Large intestine (tissue), 3 donors: ENCODE results near the gene MAN1A1. TPM values are rescaled to one million over a fixed set of nuclear protein-coding genes. Genes with fewer than 3 reads are reported as not detected.

Source experiments
- DNase-seq, 2 donors: peaks; one replicate each; pipeline versions ENCODE4 v3.0.0 to v3.0.0-alpha.2; 2013
- H3K27ac ChIP-seq: one replicate; pipeline ENCODE4 v1.5.1; 2013; ENCODE audit warnings: low read length
- H3K27me3 ChIP-seq: 2 replicates; pipeline ENCODE4 v1.6.1; 2013; ENCODE audit warnings: low read length; ENCODE audit not compliant: control insufficient read depth, insufficient read depth
- H3K36me3 ChIP-seq: 2 replicates; pipeline ENCODE4 v1.6.1; 2013; ENCODE audit warnings: low read length; ENCODE audit not compliant: control insufficient read depth, insufficient read depth
- H3K4me1 ChIP-seq: one replicate; pipeline ENCODE4 v1.6.1; 2013; ENCODE audit warnings: low read length; ENCODE audit not compliant: control insufficient read depth, insufficient read depth
- H3K4me3 ChIP-seq: one replicate; pipeline ENCODE4 v1.5.1; 2013; ENCODE audit warnings: low read length
- H3K9me3 ChIP-seq: one replicate; pipeline ENCODE4 v1.6.1; 2013; ENCODE audit warnings: mild to moderate bottlenecking, low read depth, low read length, moderate library complexity; ENCODE audit not compliant: control insufficient read depth
- WGBS: methylation state at CpG from one replicate; pipeline ENCODE4 v1.1.5; 2013; ENCODE audit warnings: low lambda C conversion rate; ENCODE audit not compliant: insufficient coverage; 5-methylcytosine and 5-hydroxymethylcytosine counted together
- polyA plus RNA-seq: library from polyadenylated mRNA; unstranded; fragments of 120-200 nt; gene quantifications from one replicate; pipeline ENCODE4 v1.2.1, GENCODE V29; 2013

The MAN1A1 gene
- polyA plus RNA-seq, 1 donor: 123 TPM

GRCh38 chr6:119337762-119338161 is 11.8 kb downstream of the MAN1A1 start:
- Histone ChIP-seq H3K4me1 (no peaks in the 10 kb centered on the region), H3K27ac (no peak overlapping the region), H3K27me3 (no peaks in the 10 kb centered on the region), H3K36me3 (peaks cover 10% of the 10 kb centered on the region), H3K9me3 (no peaks in the 10 kb centered on the region), H3K4me3 (no peak overlapping the region)
- no peak for DNase-seq
- WGBS: 100% methylated on average over 1 of the region's 1 CpG

- Histone ChIP-seq H3K27ac (no peak overlapping the region), H3K4me1 (no peaks in the 10 kb centered on the region), H3K9me3 (no peaks in the 10 kb centered on the region), H3K36me3 (peaks cover 6% of the 10 kb centered on the region), H3K4me3 (no peak overlapping the region), H3K27me3 (no peaks in the 10 kb centered on the region)
- WGBS: no CpG with 5 or more reads among the region's 5 CpGs
- DNase-seq: no peak
These were observed 12.3 kb downstream of the MAN1A1 start for GRCh38 chr6:119337252-119337651.

GRCh38 chr6:119334535-119335264 is 14.9 kb downstream of the MAN1A1 start:
- Histone ChIP-seq H3K27me3 (no peaks in the 10 kb centered on the region), H3K9me3 (no peaks in the 10 kb centered on the region), H3K27ac (no peak overlapping the region), H3K4me3 (no peak overlapping the region), H3K4me1 (no peaks in the 10 kb centered on the region), H3K36me3 (peaks cover 5% of the 10 kb centered on the region)
- no peak for DNase-seq
- 80% methylated on average over 1 of the region's 1 CpG for WGBS

GRCh38 chr6:119333707-119334295 is 15.8 kb downstream of the MAN1A1 start:
- H3K9me3 ChIP-seq: no peaks in the 10 kb centered on the region
- no peak overlapping the region for H3K4me3 ChIP-seq
- H3K27ac ChIP-seq: no peak overlapping the region
- no peak for DNase-seq
- H3K27me3 ChIP-seq: no peaks in the 10 kb centered on the region
- no peaks in the 10 kb centered on the region for H3K4me1 ChIP-seq
- H3K36me3 ChIP-seq: peaks cover 5% of the 10 kb centered on the region
- WGBS: 94% methylated on average over 2 of the region's 3 CpGs

- no peak for DNase-seq
- H3K4me1 ChIP-seq: no peaks in the 10 kb centered on the region
These were observed 16.4 kb downstream of the MAN1A1 start for GRCh38 chr6:119333063-119333609.

GRCh38 chr6:119331663-119332286 is 17.8 kb downstream of the MAN1A1 start:
- Histone ChIP-seq H3K36me3 (peaks cover 5% of the 10 kb centered on the region), H3K4me3 (no peak overlapping the region), H3K27ac (no peak overlapping the region), H3K9me3 (no peaks in the 10 kb centered on the region), H3K27me3 (no peaks in the 10 kb centered on the region), H3K4me1 (no peaks in the 10 kb centered on the region)
- WGBS: no CpG with 5 or more reads among the region's 2 CpGs
- DNase-seq: no peak

More at GRCh38 chr6:119333063-119333609, 16.4 kb downstream of the MAN1A1 start:
- H3K36me3 ChIP-seq: peaks cover 5% of the 10 kb centered on the region
- WGBS: no CpG with 5 or more reads among the region's 5 CpGs
- H3K27me3 ChIP-seq: no peaks in the 10 kb centered on the region
- no peak overlapping the region for H3K27ac ChIP-seq
- no peaks in the 10 kb centered on the region for H3K9me3 ChIP-seq
- H3K4me3 ChIP-seq: no peak overlapping the region

GRCh38 chr6:119330520-119331113 is 18.9 kb downstream of the MAN1A1 start:
- no peaks in the 10 kb centered on the region for H3K27me3 ChIP-seq
- WGBS: 90% methylated on average over 3 of the region's 4 CpGs
- H3K9me3 ChIP-seq: no peaks in the 10 kb centered on the region
- H3K27ac ChIP-seq: no peak overlapping the region
- peaks cover 7% of the 10 kb centered on the region for H3K36me3 ChIP-seq
- H3K4me3 ChIP-seq: no peak overlapping the region
- DNase-seq: no peak
- no peaks in the 10 kb centered on the region for H3K4me1 ChIP-seq

- Histone ChIP-seq H3K4me3 (no peak overlapping the region), H3K9me3 (no peaks in the 10 kb centered on the region), H3K27me3 (no peaks in the 10 kb centered on the region), H3K4me1 (no peaks in the 10 kb centered on the region), H3K36me3 (peaks cover 7% of the 10 kb centered on the region), H3K27ac (no peak overlapping the region)
- DNase-seq: no peak
These were observed 19.8 kb downstream of the MAN1A1 start for GRCh38 chr6:119329794-119330180.

GRCh38 chr6:119328892-119329793 is 20.4 kb downstream of the MAN1A1 start:
- Histone ChIP-seq H3K27me3 (no peaks in the 10 kb centered on the region), H3K27ac (no peak overlapping the region), H3K4me1 (no peaks in the 10 kb centered on the region), H3K36me3 (peaks cover 7% of the 10 kb centered on the region), H3K4me3 (no peak overlapping the region), H3K9me3 (no peaks in the 10 kb centered on the region)
- DNase-seq: no peak
- WGBS: no CpG with 5 or more reads among the region's 4 CpGs

GRCh38 chr6:119328254-119328653 is 21.3 kb downstream of the MAN1A1 start:
- H3K27ac ChIP-seq: no peak overlapping the region
- WGBS: no CpG with 5 or more reads among the region's 2 CpGs
- H3K27me3 ChIP-seq: no peaks in the 10 kb centered on the region
- no peaks in the 10 kb centered on the region for H3K9me3 ChIP-seq
- H3K36me3 ChIP-seq: peaks cover 7% of the 10 kb centered on the region
- H3K4me1 ChIP-seq: peaks cover 7% of the 10 kb centered on the region
- no peak overlapping the region for H3K4me3 ChIP-seq
- DNase-seq: no peak
